Neutrophil (primary cell): ENCODE measurements around the gene FXR1.

Experiments
- H3K27ac ChIP-seq: fragments of 200-600 bp; sonication (generic); 2 replicates; pipeline ENCODE4 v1.5.1; 2016; ENCODE audit warnings: mild to moderate bottlenecking, moderate library complexity
- H3K27me3 ChIP-seq: fragments of 200-600 bp; sonication (generic); 2 replicates; pipeline ENCODE4 v1.6.0; 2016; ENCODE audit warnings: mild to moderate bottlenecking
- H3K36me3 ChIP-seq: fragments of 200-600 bp; sonication (generic); 2 replicates; pipeline ENCODE4 v1.5.1; 2017
- H3K4me1 ChIP-seq, 2 experiments: fragments of 200-600 bp in 1 of 2; sonication (generic) in 1 of 2; 1 replicate in 1 of 2; 2 replicates in 1 of 2; pipeline versions ENCODE4 v1.5.1 to v1.6.1; 2013 to 2016; ENCODE audit warnings: low read depth in 1 of 2, low read length in 1 of 2, mild to moderate bottlenecking in 1 of 2, moderate library complexity in 1 of 2; ENCODE audit not compliant: control insufficient read depth in 1 of 2, insufficient read depth in 1 of 2
- H3K4me3 ChIP-seq, 2 experiments: fragments of 200-600 bp in 1 of 2; sonication (generic) in 1 of 2; 1 replicate in 1 of 2; 2 replicates in 1 of 2; pipeline ENCODE4 v1.5.1; 2013 to 2016; ENCODE audit warnings: low read depth in 1 of 2, low read length in 1 of 2, mild to moderate bottlenecking in 1 of 2, moderate library complexity in 1 of 2
- H3K9me3 ChIP-seq: fragments of 200-600 bp; sonication (generic); 2 replicates; pipeline ENCODE4 v1.5.1; 2016
- TF ChIP-seq, protein P1 (sequence below): fragments of 200-600 bp; sonication (generic); IDR thresholded peaks from 2 replicates; pipeline ENCODE4 v1.5.1; 2016; ENCODE audit warnings: antibody characterized with exemption

FXR1 gene

GRCh38 chr3:181009225-181009624 lies 96.8 kb downstream of the FXR1 start:
- no peak overlapping the region for H3K4me3 ChIP-seq
- no peaks in the 10 kb centered on the region for H3K4me1 ChIP-seq
- H3K36me3 ChIP-seq = no peaks in the 10 kb centered on the region

GRCh38 chr3:181017690-181018089 lies 105.2 kb downstream of the FXR1 start:
- no peaks in the 10 kb centered on the region for H3K4me1 ChIP-seq
- no peaks in the 10 kb centered on the region for H3K36me3 ChIP-seq
- no peaks in the 10 kb centered on the region for H3K9me3 ChIP-seq
- TF ChIP-seq, protein P1, sequence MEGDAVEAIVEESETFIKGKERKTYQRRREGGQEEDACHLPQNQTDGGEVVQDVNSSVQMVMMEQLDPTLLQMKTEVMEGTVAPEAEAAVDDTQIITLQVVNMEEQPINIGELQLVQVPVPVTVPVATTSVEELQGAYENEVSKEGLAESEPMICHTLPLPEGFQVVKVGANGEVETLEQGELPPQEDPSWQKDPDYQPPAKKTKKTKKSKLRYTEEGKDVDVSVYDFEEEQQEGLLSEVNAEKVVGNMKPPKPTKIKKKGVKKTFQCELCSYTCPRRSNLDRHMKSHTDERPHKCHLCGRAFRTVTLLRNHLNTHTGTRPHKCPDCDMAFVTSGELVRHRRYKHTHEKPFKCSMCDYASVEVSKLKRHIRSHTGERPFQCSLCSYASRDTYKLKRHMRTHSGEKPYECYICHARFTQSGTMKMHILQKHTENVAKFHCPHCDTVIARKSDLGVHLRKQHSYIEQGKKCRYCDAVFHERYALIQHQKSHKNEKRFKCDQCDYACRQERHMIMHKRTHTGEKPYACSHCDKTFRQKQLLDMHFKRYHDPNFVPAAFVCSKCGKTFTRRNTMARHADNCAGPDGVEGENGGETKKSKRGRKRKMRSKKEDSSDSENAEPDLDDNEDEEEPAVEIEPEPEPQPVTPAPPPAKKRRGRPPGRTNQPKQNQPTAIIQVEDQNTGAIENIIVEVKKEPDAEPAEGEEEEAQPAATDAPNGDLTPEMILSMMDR = no peak
- H3K27me3 ChIP-seq = no peaks in the 10 kb centered on the region
- H3K27ac ChIP-seq = no peak overlapping the region
- H3K4me3 ChIP-seq = no peak overlapping the region

More at GRCh38 chr3:181009225-181009624, 96.8 kb downstream of the FXR1 start:
- H3K27ac ChIP-seq = no peak overlapping the region
- no peaks in the 10 kb centered on the region for H3K27me3 ChIP-seq
- no peaks in the 10 kb centered on the region for H3K9me3 ChIP-seq
- TF ChIP-seq, protein P1 = no peak

DNA sequence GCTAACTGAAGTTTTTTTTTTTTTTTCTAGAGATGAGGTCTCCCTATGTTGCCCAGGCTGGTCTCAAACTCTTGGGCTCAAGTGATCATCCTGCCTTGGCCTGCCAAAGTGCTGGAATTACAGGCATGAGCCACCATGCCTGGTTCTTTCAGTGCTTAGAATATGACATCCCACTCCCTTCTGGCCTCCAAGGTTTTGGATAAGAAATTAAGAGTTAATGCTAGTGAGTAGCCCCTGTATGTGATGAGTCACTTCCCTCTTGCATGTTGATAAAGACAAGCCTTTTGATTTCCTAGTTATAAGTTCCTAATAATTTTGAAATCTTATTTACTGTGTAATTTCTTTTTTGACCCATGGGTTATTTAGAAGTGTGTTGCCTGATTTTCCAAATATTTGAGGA lies 112.7 kb downstream of the FXR1 start:
- H3K4me1 ChIP-seq = no peaks in the 10 kb centered on the region
- no peaks in the 10 kb centered on the region for H3K27me3 ChIP-seq
- H3K4me3 ChIP-seq = no peak overlapping the region
- no peak overlapping the region for H3K27ac ChIP-seq
- H3K9me3 ChIP-seq = no peaks in the 10 kb centered on the region
- TF ChIP-seq, protein P1 = no peak
- no peaks in the 10 kb centered on the region for H3K36me3 ChIP-seq

DNA sequence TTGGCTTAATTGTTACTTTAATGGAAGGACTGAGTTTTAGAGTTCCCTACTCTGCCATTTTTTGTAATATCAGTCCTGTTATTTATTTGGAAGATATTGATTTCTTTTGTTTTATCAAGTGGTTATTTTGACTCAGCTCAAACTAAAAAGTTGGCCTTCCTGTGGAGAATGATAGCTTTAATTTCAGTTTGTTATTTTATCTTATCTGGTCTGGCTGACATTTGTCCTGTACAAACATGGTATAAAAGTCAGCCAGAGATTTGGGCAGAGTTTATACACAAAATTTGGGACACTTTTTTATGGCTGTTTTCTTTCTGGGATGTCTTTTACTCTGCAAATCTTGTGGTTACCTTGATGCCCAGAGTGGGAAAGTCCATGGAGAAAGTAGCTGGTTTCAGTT lies 118.5 kb downstream of the FXR1 start:
- H3K36me3 ChIP-seq = no peaks in the 10 kb centered on the region
- no peak overlapping the region for H3K4me3 ChIP-seq
- H3K9me3 ChIP-seq = no peaks in the 10 kb centered on the region
- H3K27me3 ChIP-seq = no peaks in the 10 kb centered on the region
- H3K27ac ChIP-seq = no peak overlapping the region
- H3K4me1 ChIP-seq = no peaks in the 10 kb centered on the region
- TF ChIP-seq, protein P1 = no peak
